ENCODE measurements around the gene RAC3. TPM values are rescaled to one million over a fixed set of nuclear protein-coding genes. Genes with fewer than 3 reads are reported as not detected.

The RAC3 gene
- total RNA-seq, 2 experiments from 2014 or later: 3.3 to 5.3 TPM

DNA sequence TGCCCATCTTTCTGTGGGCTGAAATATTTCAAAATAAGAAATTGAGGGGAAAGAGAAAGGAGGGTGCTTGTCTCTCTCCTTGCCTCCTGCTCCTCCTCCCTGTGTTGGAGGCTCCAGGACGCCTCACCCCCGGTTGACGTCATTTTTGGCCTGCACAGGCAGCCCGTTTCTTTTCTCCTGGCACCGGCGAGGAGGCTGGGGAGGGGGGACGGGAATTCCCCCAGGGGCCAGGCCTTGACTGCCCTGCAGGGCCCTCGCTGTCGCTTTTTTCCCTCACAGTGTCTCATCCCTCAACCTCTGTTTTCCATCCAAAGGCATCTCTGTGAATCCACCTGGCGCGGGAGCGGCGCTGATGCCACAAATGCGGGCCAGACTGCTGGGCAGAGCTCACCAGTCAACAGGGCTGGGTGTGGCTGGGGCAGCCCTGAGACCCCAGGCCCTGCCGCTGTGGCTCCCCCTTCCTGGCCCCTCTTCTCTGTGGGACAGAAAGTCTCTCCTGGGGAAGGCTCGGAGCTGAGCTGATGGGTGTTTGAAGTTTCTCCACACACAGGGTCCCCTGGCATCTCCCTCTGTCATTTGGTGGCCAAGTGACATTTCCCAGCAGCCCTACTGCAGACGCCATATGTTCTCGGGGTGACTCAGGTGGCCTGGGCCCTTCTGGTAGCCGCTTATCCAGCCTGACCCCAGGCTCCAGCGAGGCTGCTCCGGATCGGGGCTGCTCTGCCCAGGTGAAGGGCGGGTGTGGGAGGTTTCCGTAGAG is 24.8 kb upstream of the RAC3 start:
- Mint-ChIP-seq H3K27me3 (no peaks in the 10 kb centered on the region), H3K36me3 (ENCODE audit: low read depth) (no peaks in the 10 kb centered on the region), H3K9me3 (no peaks in the 10 kb centered on the region), H3K4me1 (ENCODE audit: low read depth) (no peaks in the 10 kb centered on the region), H3K27ac (no peak overlapping the region), H3K4me3 (no peak overlapping the region)
- TF ChIP-seq, protein P1, sequence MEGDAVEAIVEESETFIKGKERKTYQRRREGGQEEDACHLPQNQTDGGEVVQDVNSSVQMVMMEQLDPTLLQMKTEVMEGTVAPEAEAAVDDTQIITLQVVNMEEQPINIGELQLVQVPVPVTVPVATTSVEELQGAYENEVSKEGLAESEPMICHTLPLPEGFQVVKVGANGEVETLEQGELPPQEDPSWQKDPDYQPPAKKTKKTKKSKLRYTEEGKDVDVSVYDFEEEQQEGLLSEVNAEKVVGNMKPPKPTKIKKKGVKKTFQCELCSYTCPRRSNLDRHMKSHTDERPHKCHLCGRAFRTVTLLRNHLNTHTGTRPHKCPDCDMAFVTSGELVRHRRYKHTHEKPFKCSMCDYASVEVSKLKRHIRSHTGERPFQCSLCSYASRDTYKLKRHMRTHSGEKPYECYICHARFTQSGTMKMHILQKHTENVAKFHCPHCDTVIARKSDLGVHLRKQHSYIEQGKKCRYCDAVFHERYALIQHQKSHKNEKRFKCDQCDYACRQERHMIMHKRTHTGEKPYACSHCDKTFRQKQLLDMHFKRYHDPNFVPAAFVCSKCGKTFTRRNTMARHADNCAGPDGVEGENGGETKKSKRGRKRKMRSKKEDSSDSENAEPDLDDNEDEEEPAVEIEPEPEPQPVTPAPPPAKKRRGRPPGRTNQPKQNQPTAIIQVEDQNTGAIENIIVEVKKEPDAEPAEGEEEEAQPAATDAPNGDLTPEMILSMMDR (IDR thresholded peaks at IDR 0.05): no peak
- H3K4me3 ChIP-seq (ENCODE audit: low read length): no peak overlapping the region
- POLR2A ChIA-PET: no interaction called here
- H3K4me1 ChIP-seq (ENCODE audit: insufficient read depth, low read length): no peaks in the 10 kb centered on the region
- H3K9me3 ChIP-seq (ENCODE audit: control insufficient read depth in 1 of 2, insufficient read depth in 1 of 2, low read length in 2 of 2): no peaks in the 10 kb centered on the region
- H3K36me3 ChIP-seq (ENCODE audit: insufficient read depth, low read length): no peaks in the 10 kb centered on the region
- ATAC-seq (ENCODE audit: poor library complexity) (no peak), DNase-seq (no peak)
- CTCF ChIA-PET: no interaction called here
- H3K27ac ChIP-seq (ENCODE audit: low read depth in 1 of 2, low read length in 2 of 2): no peak overlapping the region
- H3K27me3 ChIP-seq (ENCODE audit: control insufficient read depth in 1 of 2, insufficient read depth in 2 of 2, low read length in 2 of 2): no peaks in the 10 kb centered on the region
- intact Hi-C loops (cut with DNase I, micrococcal nuclease): no loop called here

DNA sequence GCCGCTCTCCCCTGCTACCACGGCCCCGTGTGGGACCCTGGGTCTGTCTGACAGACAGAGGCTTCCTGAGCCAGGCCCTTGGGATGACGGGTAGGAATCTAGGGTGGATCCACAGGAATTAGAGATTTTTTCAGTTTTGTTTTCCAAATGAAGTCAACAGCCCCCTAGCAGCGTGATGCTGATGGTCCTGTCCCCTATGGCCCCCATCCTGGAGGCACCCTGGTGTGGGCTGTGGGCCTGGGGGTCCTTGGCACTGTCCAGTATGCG is 24.3 kb upstream of the RAC3 start:
- TF ChIP-seq, protein P1 (IDR thresholded peaks at IDR 0.05): no peak
- intact Hi-C loops (cut with DNase I, micrococcal nuclease): no loop called here
- Histone ChIP-seq H3K36me3 (ENCODE audit: insufficient read depth, low read length) (no peaks in the 10 kb centered on the region), H3K4me3 (ENCODE audit: low read length) (no peak overlapping the region), H3K9me3 (ENCODE audit: control insufficient read depth in 1 of 2, insufficient read depth in 1 of 2, low read length in 2 of 2) (no peaks in the 10 kb centered on the region), H3K27me3 (ENCODE audit: control insufficient read depth in 1 of 2, insufficient read depth in 2 of 2, low read length in 2 of 2) (no peaks in the 10 kb centered on the region), H3K4me1 (ENCODE audit: insufficient read depth, low read length) (no peaks in the 10 kb centered on the region), H3K27ac (ENCODE audit: low read depth in 1 of 2, low read length in 2 of 2) (no peak overlapping the region)
- ChIA-PET POLR2A (no interaction called here), CTCF (no interaction called here)
- Mint-ChIP-seq H3K36me3 (ENCODE audit: low read depth) (no peaks in the 10 kb centered on the region), H3K4me1 (ENCODE audit: low read depth) (no peaks in the 10 kb centered on the region), H3K27me3 (no peaks in the 10 kb centered on the region), H3K9me3 (no peaks in the 10 kb centered on the region), H3K27ac (no peak overlapping the region), H3K4me3 (no peak overlapping the region)
- DNase-seq: no peak
- no peak for ATAC-seq (ENCODE audit: poor library complexity)

DNA sequence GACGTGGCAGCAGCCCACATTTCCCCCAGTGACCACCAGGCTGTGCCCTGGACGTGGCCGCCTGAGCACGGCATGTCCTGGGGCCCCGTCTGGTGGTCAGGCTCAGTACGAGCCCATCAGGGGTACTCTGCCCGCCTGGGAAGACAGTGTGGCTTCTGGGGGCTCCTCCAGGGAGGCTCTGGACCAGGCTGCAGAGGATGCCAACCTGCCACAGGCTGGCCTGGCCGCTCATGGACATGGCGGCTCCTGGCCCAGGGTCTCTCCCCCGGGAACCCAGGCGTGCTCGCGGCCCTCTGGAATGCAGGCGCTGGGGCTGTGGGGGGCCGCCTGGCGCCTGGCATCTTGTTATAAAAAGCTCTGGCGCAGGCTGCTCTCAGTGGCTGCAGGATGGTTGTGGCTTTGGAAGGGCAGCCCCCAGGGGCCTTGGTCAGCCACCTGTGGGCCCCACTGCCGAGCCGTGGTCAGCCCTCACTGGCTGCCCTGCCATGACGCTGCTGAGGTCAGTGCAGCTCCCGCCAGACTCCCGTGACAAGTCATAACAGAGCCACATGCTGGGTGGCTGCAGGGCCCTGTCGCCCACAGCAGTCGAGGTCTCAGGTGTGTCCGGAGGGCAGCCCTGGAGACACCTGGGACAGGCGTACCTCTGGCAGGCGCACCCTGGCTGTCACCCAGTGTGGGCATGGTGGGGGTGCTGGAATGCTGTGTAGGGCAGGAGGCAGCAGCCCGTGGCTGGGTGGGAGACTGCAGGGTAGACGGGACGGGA is 23.8 kb upstream of the RAC3 start:
- no peak overlapping the region for H3K27ac ChIP-seq (ENCODE audit: low read depth in 1 of 2, low read length in 2 of 2)
- Mint-ChIP-seq H3K4me3 (no peak overlapping the region), H3K27me3 (no peaks in the 10 kb centered on the region), H3K36me3 (ENCODE audit: low read depth) (no peaks in the 10 kb centered on the region), H3K4me1 (ENCODE audit: low read depth) (no peaks in the 10 kb centered on the region), H3K27ac (no peak overlapping the region), H3K9me3 (no peaks in the 10 kb centered on the region)
- no peak overlapping the region for H3K4me3 ChIP-seq (ENCODE audit: low read length)
- intact Hi-C loops (cut with DNase I, micrococcal nuclease): no loop called here
- DNase-seq (no peak), ATAC-seq (ENCODE audit: poor library complexity) (no peak)
- no peaks in the 10 kb centered on the region for H3K27me3 ChIP-seq (ENCODE audit: control insufficient read depth in 1 of 2, insufficient read depth in 2 of 2, low read length in 2 of 2)
- H3K36me3 ChIP-seq (ENCODE audit: insufficient read depth, low read length): no peaks in the 10 kb centered on the region
- H3K9me3 ChIP-seq (ENCODE audit: control insufficient read depth in 1 of 2, insufficient read depth in 1 of 2, low read length in 2 of 2): no peaks in the 10 kb centered on the region
- TF ChIP-seq, protein P1 (IDR thresholded peaks at IDR 0.05): no peak
- H3K4me1 ChIP-seq (ENCODE audit: insufficient read depth, low read length): no peaks in the 10 kb centered on the region
- ChIA-PET CTCF (no interaction called here), POLR2A (no interaction called here)

Data from CD4-positive, alpha-beta T cell (primary cell).